GM12801 (cell line): Measurements from ENCODE around the gene LILRB5.
"Not testable (repeated sequence)": the region's sequence is repeated elsewhere in the genome, so short reads cannot be mapped to it uniquely, and the experiment has no call there.

Source experiments
- CTCF ChIP-seq: IDR thresholded peaks from one replicate; pipeline ENCODE4 v1.5.1; 2011; ENCODE audit warnings: control low read depth; ENCODE audit not compliant: insufficient read length; ENCODE audit errors: extremely low read depth

LILRB5 gene

GRCh38 chr19:54245936-54246335, 11.1 kb downstream of the LILRB5 start:
- no peak for TF ChIP-seq CTCF

- not testable (repeated sequence) for TF ChIP-seq CTCF
Observed at GRCh38 chr19:54242646-54243045, 14.4 kb downstream of the LILRB5 start, which contains the start of gene LILRA6. LILRA6 (minus strand) TSS chr19:54242790.

- no peak for TF ChIP-seq CTCF
Observed at GRCh38 chr19:54233941-54234340, 23.1 kb downstream of the LILRB5 start.

- TF ChIP-seq CTCF: peak; percentile 75
Observed at GRCh38 chr19:54231077-54231931, 25.8 kb downstream of the LILRB5 start.

GRCh38 chr19:54230031-54230430, 27.0 kb downstream of the LILRB5 start:
- TF ChIP-seq CTCF: no peak

- no peak for TF ChIP-seq CTCF
Observed at GRCh38 chr19:54229146-54229545, 27.9 kb downstream of the LILRB5 start.

- TF ChIP-seq CTCF: not testable (repeated sequence)
Observed at GRCh38 chr19:54222474-54223276, 34.4 kb downstream of the LILRB5 start, which contains the start of gene LILRB3. LILRB3 (minus strand) TSS chr19:54223007; CDS start chr19:54222976, 31 bp downstream.
